GM12864 (cell line): ENCODE data around the gene TROAP.
"Not testable (repeated sequence)": the region's sequence is repeated elsewhere in the genome, so short reads cannot be mapped to it uniquely, and the experiment has no call there.

Experiments
- DNase-seq: peaks from one replicate; pipeline ENCODE4 v3.0.0-alpha.2; 2011; ENCODE audit warnings: low read depth
- H3K4me3 ChIP-seq: 2 replicates; pipeline ENCODE4 v1.5.1; 2011; ENCODE audit warnings: mild to moderate bottlenecking, low read depth, low read length, control low read depth
- CTCF ChIP-seq: IDR thresholded peaks from 2 replicates; pipeline ENCODE4 v1.5.1; 2011; ENCODE audit warnings: low read depth, mild to moderate bottlenecking, moderate library complexity, low read length, control low read depth, inconsistent platforms; ENCODE audit errors: missing control alignments

The TROAP gene

GRCh38 chr12:49322708-49323523, at the start of gene TROAP:
Gene TROAP (plus strand): TSS chr12:49323255. CDS start chr12:49323609, 354 bp downstream.
- TF ChIP-seq CTCF = no peak

GRCh38 chr12:49273726-49274395, 49.2 kb upstream of the TROAP start:
- DNase-seq = no peak
- TF ChIP-seq CTCF = no peak

More at GRCh38 chr12:49322708-49323523, at the start of gene TROAP:
- DNase-seq = peak; percentile 95
- peak within 1 kb of the TSS; percentile 92 for H3K4me3 ChIP-seq

GRCh38 chr12:49274396-49275069, 48.5 kb upstream of the TROAP start:
- no peak for DNase-seq
- no peak for TF ChIP-seq CTCF

More at GRCh38 chr12:49273726-49274395, 49.2 kb upstream of the TROAP start:
- no peak overlapping the region for H3K4me3 ChIP-seq

GRCh38 chr12:49276304-49277290, 46.5 kb upstream of the TROAP start:
- TF ChIP-seq CTCF = no peak
- DNase-seq = no peak
- H3K4me3 ChIP-seq = no peak overlapping the region

More at GRCh38 chr12:49274396-49275069, 48.5 kb upstream of the TROAP start:
- H3K4me3 ChIP-seq = no peak overlapping the region

- no peak for DNase-seq
- no peak for TF ChIP-seq CTCF
- no peak overlapping the region for H3K4me3 ChIP-seq
Observed at GRCh38 chr12:49277466-49277865, 45.6 kb upstream of the TROAP start.

GRCh38 chr12:49279706-49280159, 43.3 kb upstream of the TROAP start:
- no peak for DNase-seq
- TF ChIP-seq CTCF = no peak
- H3K4me3 ChIP-seq = no peak overlapping the region

GRCh38 chr12:49280545-49280944, 42.5 kb upstream of the TROAP start:
- not testable (repeated sequence) for H3K4me3 ChIP-seq, DNase-seq
